ENCODE results near the gene RGR.
"Not testable (repeated sequence)": the region's sequence is repeated elsewhere in the genome, so short reads cannot be mapped to it uniquely, and the experiment has no call there.

The RGR gene

DNA sequence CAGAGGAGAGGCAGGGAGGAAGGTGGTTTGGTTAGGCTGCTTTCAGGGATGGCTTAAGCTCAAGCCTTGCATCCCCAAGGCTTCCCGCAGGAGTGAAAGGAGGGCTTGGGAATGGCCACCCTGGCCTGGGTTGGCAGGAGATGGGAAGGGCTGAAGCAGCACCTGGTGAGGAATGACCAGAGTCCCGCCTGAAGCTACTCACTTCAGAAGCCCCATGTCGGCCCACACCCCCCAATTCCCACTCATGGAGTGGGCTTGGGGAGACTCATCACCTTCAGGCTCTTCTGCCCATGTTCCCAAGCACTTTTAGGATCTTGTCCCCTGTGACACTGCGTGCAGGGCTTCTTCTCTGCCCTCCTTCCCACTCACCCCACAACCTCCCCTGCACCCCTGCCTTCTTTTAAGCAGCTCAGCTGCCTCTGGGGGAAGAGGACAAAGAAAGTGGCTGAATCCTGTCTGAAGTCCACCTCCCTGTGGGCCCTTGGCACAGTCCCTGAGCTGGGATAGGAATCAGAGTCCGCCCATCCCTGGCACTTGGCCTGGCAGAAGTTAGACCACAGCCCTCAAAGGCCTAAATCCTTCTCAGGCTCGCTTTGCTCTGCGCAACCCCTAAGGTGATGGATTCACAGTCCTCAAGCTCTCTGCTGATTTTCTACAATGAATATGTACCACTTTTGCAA, 16.5 kb downstream of the RGR start:
- no peak for DNase-seq

- DNase-seq, result no peak
Observed at GRCh38 chr10:84262190-84262956, 17.5 kb downstream of the RGR start.

- no peak for DNase-seq
Observed at GRCh38 chr10:84263716-84264115, 18.9 kb downstream of the RGR start.

GRCh38 chr10:84264611-84265141, 19.8 kb downstream of the RGR start:
- DNase-seq, result peak; percentile 74

- DNase-seq, result no peak
Observed at GRCh38 chr10:84265418-84265817, 20.6 kb downstream of the RGR start.

GRCh38 chr10:84267503-84268126, 22.8 kb downstream of the RGR start:
- peak; percentile 71 for DNase-seq

GRCh38 chr10:84269162-84269561, 24.3 kb downstream of the RGR start:
- DNase-seq, result no peak

DNA sequence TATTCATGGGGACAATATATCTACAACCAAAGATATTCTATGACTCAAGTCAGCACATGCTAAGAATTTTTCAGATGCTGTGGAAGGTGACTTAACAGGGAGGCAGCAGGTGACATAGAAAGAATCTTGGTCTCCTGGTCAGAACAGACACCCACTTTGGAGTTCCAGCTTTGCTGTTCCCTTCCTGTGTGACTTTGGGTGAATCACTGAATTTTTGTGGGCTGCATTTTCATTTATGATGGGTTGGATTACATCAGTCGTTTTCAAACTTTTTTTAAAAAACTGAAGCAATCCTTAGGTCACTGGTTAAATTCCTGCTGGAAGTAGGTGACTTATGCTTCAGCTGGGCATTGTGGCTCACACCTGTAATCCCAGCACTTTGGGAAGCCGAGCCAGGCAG, 24.9 kb downstream of the RGR start:
- DNase-seq, result no peak

DNA sequence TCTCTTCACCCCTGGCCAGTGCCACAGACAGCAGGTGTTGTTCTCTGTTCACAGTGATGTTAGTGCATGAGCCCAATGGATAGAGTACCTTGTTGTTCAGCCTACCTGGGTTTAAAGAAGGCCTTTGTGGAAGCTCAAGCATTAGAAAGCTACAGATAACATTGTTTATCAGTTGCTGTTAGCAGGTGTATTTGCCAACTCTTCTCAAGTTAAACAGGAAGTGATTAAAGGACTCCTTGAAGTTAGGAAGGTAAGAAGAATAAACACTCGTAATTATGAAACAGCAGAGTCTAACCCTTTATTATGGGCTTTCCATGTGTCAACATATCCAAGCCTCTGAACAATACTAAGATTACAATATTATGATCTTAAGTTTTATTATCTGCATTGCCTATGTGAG, 25.9 kb downstream of the RGR start:
- DNase-seq, result no peak

GRCh38 chr10:84279876-84280475, 35.1 kb downstream of the RGR start:
- DNase-seq, result not testable (repeated sequence)

DNA sequence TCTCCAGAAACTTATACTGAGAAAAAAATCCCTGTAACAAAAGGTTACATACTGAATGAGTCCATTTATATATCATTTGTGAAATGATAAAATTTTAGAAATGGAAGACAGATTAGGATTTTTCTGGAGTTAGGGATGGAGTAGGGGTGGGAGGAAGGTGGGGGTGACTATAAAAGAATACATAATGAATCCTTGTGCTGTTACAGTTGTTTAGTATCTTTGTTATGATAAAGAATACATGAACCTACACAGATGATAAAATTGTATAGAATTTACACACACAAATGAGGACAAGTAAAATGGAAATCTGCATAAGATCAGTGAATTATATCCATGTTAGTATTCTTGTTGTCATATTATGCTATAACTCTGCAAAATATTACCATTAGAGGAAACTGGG, 41.8 kb downstream of the RGR start:
- no peak for DNase-seq

DNA sequence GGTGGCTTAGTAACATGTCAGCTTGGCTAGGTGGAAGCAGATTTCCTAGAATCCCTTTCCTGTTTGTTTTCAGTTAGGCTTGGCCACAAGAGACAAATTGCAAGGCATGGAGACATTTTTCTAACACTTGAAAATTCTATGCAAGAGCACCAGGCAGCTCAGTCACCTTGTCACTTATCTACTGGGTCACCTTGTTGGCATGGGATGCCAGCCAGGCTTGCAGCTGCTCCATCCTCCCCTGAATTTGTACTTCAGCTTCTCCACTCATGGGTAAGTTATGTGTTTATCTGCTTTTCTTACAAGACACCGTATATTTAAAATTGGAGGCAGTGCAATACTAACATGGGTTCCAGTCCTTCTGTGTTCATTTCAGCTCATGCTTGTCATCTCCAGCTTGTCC, 43.3 kb downstream of the RGR start:
- no peak for DNase-seq

- no peak for DNase-seq
Observed at GRCh38 chr10:84289521-84290200, 44.8 kb downstream of the RGR start.

- DNase-seq, result no peak
Observed at GRCh38 chr10:84290235-84290634, 45.4 kb downstream of the RGR start.

DNA sequence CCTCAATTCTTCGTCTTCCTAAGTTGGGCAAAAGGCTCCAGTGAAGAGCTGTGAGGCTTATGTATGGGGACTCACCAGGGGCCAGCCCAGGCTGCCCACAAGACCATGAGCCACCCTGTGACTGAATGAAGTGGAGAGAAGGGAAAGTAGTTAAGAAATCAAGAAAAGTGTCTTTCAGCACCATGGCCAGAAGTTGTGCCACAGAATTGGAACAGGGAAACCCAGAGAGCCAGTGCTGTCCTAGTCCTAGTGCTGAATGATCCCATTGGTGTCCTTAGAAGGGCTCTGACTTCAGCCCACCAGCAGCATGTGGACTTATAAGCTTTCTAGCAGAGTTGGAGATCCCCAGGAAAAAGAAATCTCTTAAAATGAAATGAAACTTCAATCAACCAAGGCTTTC, 46.5 kb downstream of the RGR start:
- DNase-seq, result no peak

DNA sequence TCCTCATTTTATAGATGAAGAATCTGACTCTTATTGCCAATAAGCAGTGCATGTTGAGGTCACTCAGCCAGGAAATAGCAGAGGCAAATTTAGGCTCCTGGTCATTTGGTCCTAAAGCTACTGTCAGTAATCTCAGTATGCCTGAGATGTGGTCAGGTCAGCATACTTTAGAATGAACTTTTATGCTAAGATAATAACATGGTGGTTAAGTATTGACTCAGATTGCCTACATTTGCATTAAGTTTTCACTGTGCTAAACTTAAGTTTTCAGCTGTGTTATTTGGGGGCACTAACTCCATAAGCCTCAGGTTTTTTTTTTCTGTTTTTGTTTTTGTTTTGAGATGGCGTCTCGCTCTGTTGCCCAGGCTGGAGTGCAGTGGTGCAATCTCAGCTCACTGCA, 47.6 kb downstream of the RGR start:
- no peak for DNase-seq

GRCh38 chr10:84293171-84293570, 48.3 kb downstream of the RGR start:
- DNase-seq, result no peak

DNA sequence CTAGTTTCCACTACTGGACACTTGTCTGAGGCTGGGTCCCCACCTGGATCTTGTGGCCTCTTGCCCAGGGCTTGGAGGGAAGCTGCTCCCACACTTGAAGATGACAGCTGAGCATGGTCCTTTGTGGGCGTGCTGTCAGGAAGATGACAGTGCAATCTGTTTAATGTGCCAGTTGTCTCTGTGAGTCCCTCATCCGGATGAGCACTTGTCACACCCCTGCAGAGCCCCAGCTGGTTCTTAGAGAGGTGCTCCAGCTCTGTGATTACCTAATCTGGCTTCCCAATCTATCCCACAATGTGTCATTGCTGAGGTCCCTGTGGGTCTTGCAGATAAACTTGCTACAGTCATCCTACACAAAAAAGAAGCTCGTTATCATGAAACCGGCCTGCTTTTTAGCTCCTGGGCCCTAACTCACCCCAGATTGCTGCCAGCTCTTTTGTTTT, 48.7 kb downstream of the RGR start:
- DNase-seq, result peak; percentile 16

DNA sequence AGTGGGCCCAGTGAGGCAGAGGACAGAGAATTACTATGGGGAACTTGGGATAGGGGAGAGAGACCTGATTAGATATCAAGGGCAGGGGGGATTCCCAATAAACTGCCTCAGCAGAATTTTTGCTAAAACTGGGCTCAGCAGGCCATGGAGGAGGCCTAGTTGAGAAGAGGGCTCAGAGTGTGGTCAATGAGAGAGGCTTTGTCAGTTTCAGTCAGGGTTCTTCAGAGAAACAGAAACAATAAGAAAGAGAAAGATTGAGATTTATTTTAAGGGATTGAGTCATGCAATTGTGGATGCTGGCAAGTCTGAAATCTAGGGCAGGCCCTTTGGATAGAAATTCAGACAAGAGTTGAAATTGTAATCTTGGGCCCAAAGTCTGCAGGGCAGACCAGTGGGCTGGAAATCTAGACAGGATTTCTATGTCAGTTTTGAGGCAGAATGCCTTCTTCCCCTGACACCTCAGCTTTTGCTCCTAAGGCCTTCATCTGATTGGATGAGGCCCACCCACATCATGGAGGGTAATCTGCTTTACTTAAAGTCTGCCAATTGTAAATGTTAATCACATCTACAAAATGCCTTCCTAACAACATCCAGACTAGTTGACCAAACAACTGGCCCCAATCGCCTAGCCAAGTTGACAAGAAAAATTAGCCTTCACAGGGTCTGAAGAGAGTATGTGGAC, 50.1 kb downstream of the RGR start:
- no peak for DNase-seq

GRCh38 chr10:84296091-84296981, 51.5 kb downstream of the RGR start:
- DNase-seq, result no peak

DNA sequence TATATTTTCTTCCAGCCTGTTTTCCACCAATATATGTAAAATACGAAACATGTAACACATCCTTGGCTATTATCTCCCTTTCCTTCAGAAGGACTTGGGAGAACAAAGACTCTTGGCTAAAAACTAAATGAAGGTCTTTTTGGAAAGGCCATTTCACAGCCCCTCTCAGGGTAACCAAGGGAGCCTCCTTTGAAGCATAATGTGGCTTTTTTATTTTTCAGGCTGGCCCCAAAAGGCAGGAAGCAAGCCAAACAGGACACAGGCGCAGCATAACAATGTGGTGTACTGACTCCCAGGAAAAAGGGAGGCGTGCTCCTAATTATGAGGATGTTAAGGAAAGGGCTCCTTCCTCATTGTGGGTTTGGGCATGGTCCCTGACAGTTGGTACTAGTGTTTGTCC, 53.2 kb downstream of the RGR start:
- DNase-seq, result no peak
